HG03060 (cell line): Measurements from ENCODE around the gene PHKA2.

Source experiments
- ATAC-seq: cut with Tn5 transposase; IDR thresholded peaks from one replicate; pipeline ENCODE4 v1.9.1; 2021; ENCODE audit warnings: low read depth, moderate number of reproducible peaks; ENCODE audit not compliant: unreplicated experiment

The PHKA2 gene

DNA sequence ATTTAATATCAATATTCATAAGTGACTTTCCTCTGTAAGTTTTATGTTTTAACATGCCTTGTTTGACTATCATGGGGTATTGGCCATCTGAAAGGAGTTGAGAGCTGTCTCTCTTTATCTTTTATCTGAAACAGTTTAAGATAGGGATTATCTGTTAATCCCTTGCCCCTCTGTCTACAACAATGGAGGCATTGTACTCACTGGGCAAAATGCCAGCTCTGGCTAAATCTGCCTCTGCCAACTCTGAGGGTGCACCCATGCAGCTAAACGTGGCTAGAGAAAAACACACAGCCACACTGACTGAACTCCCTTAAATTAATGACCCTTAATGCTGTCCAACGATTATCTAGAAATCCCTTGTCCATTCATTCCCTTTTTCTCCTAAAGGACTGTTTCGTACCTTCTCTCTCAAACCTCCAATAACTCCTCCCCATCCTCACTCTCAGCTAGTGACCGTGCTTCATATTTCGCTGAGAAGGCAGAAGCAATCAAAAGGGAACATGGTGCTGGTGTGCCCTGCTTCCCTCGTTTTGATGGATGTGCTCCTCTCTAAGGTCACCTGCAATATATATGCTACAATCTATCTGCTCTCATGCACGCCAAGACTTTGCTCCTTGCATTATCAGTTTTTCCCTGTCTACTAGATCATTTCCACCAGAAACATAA, 10.3 kb downstream of the PHKA2 start:
- no peak for ATAC-seq

DNA sequence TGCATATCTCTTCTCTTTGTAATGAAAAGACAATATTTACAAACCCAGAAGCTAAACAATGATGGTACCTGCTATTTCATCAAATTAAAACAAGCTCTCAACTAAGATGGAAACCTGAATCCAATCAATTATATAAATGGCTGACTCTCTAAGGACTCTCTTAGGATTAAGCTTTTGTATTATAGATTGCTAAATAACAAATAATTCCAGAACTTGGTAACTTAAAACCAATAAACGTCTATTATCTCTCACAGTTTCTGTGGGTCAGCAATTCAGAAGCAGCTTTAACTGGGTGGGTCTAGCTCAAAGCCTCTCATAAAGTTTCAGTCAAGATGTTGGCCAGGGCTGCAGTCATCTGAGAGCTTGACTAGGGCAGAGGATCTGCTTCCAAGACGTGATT, 12.4 kb downstream of the PHKA2 start:
- ATAC-seq, result no peak

DNA sequence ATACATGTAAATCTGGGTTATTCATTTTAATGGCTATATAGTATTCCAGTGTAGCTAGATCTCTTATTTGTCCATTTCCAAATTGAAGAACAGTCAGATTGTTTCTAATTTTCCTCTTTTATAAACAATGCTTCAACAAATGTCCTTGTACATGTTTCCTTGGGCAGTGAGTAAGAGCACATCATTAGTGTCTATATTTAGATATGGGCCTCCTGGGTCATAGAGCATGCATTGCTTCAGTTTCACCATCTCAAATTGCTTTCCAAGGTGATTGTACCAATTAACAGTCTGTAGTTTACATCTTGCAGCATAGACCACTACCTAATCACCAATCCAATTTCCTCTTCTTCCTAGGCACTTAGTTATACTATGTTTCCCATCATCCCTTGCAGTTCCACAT, 13.4 kb downstream of the PHKA2 start:
- ATAC-seq, result no peak

DNA sequence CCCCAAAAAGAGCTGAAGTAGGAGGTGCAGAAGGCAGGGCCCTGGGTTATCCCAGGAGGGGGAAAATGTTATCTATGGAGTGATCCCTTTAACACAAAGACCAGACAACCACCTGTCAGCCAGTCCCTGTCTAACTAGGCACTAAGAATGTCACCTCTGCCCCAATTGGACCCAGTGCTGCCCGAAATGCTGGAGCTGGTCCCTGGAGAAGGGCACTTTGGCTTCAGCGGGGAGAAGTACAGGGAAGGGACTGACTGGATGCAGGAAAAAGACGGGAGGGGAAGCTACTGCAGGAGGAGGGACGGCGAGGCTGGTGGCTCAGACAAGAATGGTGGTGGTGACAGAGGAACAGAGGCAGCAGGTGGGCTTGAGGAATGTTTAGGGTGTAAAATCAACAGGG, 17.3 kb downstream of the PHKA2 start:
- no peak for ATAC-seq

DNA sequence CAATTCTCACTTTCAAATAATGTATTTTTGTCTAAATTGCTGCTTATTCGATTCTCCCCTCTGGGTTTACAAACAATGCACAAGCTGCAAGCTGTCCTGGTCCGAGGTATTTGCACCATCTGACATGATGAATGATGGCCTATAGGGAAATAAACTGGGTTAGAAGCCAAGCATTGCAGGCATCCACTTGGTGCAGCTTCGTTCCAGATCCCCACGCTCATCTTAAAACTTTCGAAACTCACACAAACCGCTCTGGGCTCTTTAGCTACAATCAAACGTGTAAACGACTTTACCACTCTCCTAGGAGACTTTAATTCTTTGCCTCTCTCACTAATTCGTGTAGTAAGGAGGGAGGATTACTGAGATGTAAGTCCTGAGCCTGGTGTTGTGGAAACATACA, 19.0 kb downstream of the PHKA2 start:
- no peak for ATAC-seq

- ATAC-seq, result no peak
Measured at GRCh38 chrX:18964026-18964425, 19.9 kb downstream of the PHKA2 start.

DNA sequence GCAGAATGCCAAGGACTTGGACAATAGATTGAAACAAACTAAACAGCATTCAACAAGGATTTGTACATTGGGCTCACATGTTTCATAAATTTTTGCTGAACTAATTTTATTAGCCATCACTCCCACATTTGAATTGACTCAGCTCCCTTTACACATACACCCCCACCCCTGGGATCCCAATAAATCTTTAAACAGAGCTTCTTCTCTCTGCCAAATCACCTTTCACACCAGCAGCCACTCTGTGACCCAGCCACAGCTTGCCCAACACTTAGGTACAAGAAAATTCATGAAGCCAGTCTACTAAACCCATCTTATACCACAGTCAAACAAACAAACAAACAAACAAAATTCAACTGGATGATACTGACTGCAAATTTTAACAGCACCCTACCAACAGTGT, 21.6 kb downstream of the PHKA2 start:
- ATAC-seq, result no peak

GRCh38 chrX:18961686-18962085, 22.2 kb downstream of the PHKA2 start:
- no peak for ATAC-seq

DNA sequence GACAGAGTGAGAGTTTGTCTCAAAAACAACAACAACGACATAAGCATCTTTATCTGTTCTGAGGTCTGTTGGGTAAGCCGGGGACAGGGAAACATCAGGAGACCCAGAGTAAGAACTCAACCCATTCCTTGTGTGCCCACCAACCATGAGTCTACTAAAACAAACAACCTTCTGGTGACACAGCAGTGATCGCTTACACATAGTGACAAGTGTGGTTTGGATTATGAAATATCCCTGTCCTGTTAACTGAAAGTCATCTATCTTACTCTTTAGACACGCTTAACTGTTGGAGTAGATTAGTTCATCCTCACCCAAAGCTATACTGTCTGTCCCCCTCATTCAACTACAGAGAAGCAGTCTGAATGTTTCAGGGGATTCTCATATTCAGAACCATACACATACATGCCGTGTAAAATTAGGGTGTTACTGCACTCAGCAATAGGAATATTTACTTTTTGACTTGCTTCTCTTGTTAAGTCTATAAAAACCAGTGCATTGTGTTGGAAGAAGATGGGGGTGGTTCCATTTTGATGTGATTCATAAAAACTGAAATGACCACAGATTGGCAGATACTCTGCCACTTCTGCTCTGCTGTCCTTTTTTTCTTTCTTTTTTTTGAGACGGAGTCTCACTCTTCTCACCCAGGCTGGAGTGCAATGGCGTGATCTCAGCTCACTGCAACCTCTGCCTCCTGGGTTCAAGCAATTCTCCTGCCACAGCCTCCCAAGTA, 27.4 kb downstream of the PHKA2 start:
- ATAC-seq, result no peak

DNA sequence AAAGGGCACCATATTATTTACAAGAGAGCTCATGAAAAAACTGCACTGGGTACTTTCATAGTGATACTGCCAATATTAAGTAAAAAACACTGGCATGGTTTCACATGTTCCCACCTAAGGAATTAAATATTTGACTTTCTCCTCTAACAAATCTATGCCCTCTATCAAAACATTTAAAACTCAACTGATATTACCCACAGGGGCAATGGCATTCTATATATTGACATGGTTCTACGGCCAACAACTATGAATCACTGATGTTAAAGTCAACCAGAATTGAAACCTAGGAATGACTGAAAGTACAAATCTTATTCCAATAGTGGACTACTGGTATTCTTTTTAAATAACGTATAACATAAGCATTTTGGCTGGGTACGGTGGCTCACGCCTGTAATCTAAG, 28.2 kb downstream of the PHKA2 start:
- ATAC-seq, result no peak

GRCh38 chrX:18951032-18951431, 32.9 kb downstream of the PHKA2 start:
- no peak for ATAC-seq

GRCh38 chrX:18949944-18950301, 34.0 kb downstream of the PHKA2 start:
- ATAC-seq, result no peak

DNA sequence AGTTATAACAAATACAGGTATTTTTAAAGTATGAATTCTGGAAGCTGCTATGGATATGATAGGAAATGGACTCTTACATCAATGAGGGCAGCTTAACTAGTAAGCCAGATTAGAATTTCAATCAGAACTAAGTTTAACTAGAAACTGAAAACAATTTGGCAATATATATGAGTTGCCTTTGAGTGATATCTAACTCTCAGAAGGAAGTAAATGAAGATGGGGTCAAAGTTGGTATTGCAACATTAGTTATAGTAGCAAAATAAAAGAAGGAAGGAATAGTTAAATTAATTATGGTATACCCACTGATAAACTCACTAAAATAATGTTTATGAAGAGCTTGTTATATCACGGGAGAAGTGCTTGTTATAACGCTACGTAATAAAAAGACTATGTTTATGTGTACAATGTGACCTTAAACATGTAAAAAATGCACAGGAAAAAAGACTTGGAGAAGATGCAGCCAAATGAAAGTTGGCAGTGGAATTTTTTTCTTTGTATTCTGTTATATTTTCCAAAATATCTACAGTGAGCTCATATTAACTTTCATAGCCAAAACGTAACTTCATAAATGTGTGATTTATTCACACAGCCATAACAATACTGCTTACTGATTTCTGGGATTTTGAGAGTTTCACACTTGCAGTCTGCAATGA, 34.5 kb downstream of the PHKA2 start:
- no peak for ATAC-seq

GRCh38 chrX:18946611-18947010, 37.3 kb downstream of the PHKA2 start:
- ATAC-seq, result no peak

- ATAC-seq, result no peak
Measured at GRCh38 chrX:18946157-18946556, 37.8 kb downstream of the PHKA2 start.

DNA sequence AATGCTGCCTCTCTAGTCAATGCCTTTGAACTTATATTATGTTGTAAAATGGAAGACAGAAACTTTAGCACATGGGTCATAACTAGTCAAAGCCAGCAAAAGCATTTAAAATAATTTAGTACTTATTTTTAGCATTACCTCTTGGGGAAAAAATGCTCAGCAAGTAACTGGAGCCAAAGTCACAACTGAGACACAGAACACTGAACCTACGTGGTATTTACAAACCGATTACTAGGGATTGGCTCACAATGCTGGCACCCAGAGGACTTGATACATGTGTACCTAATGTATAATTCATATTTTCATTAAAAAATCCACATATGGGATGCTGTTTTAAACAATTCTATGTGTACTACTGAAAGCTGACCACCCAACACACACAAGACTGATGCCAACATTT, 38.4 kb downstream of the PHKA2 start:
- ATAC-seq, result no peak

DNA sequence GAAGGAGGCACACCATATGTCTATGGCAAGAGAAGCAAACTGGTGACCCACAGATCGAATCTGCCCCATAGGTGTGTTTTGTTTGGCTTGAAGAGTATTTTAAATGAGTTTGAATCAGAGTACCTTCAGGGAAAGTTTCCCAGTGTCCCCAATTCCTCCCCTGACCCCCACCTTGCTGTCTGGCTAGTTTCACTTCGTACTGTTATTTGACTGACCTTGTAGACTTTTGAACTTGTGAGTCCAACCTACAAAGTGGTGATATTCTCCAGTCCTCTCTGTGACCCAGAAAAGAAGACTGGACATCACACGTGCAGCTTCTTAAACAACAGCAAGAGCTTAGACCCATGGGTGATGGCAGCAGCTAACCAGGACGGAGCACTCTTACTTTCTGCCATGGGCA, 39.4 kb downstream of the PHKA2 start:
- ATAC-seq, result no peak

DNA sequence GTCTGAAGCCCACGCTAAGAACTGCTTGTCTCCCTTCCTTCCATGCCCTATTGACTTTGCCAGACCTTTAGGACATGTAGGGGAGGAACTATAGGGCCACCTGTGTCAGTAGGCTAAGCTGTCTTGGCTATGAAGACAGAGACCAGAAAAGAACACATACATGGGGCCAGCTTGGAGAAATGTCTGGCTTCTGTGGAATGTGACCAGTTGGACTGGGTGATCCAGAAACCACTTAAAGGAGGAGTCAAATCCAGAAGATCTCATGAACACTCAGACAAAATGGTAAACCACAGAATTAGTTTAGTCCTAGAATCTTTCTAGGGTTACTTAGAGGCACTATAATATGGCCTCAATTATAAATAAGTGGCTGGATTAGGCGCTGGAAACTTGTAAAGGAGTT, 42.0 kb downstream of the PHKA2 start:
- ATAC-seq, result no peak

- no peak for ATAC-seq
Measured at GRCh38 chrX:18938710-18939109, 45.2 kb downstream of the PHKA2 start.

GRCh38 chrX:18937173-18937572, 46.7 kb downstream of the PHKA2 start:
- no peak for ATAC-seq

GRCh38 chrX:18935893-18936292, 48.0 kb downstream of the PHKA2 start:
- ATAC-seq, result no peak

DNA sequence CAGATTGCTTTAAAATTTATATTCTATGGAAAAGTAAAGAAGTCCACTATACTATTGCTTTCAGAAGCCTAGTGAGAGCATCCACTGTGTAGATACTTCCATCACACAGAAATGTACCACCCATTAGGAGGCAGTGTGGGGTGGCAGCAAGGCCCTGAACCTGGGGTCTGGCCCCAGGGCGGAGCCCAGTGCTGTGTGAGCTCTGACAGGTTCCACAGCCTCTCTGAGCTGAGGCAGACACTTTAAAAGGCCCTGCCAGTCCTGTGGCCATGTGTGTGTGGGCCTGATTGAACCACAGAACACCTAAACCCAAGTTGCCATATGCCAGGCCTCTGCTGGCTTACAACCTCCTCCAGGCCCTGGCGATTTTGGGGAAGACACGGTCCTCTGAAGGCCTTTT, 49.2 kb downstream of the PHKA2 start:
- ATAC-seq, result no peak
